Astrocyte of the hippocampus (primary cell): Measurements from ENCODE around the gene ITGB6.
"Not testable (repeated sequence)": the region's sequence is repeated elsewhere in the genome, so short reads cannot be mapped to it uniquely, and the experiment has no call there.

ENCODE experiments used
- DNase-seq: peaks from one replicate; pipeline ENCODE4 v3.0.0; 2011; ENCODE audit warnings: low read depth, low spot score

ITGB6 gene

DNA sequence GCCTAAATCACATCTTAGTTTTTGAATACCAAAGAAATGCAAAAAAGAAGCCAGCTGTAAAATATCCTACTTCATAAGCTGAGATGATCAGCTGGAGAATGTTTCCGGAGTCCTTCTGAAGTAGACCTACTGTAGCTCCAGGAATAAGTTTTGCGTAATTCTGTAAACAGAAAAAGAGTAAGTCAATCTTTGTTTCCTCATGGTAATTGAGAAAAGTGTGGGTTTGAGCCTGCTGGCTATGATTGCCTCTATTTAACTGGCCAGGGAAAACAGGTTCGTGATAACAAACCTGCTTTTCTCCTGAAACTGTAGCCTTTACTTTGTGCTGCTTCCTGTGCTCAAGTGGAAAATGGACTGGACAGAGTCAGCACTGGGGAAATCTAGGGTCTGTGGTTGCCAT lies 58.2 kb downstream of the ITGB6 start:
- DNase-seq, result no peak

DNA sequence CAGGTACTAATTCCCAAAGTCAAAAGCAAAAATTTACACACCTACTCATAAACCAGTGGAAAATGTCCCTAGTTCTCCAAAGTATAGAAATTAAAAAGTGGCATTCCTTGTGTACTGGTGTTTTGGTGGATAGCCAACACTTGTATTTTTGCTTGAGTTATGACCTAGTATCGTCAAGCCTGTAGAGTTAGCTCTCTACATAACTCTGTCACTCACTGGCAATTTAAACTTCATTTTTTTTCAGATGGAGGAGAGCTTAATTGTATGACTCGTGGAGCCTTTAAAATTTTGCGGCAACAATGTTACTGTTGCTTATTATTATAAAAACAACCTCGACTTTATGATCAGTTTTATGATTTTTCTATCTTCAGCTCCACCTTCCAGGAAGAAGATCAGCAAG lies 58.7 kb downstream of the ITGB6 start:
- DNase-seq, result no peak

DNA sequence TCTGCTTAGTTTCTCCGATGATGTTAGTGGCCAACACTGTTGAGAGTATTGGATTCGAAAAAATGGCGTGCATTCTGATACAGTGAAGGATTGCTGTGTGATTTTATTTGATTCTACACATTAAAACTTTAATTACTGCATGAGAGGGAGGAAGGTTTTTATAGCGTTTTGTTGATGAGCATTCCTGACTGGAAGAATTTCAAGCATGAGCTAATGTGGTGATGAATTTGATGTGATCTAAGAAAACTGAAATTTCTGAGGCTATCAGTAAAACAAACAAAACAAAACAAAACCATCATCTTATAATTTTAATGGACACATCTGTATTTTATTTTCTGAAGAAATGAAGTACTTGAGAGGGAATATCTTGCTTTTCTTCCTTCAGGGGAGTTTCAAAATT lies 59.6 kb downstream of the ITGB6 start:
- peak; percentile 32 for DNase-seq

DNA sequence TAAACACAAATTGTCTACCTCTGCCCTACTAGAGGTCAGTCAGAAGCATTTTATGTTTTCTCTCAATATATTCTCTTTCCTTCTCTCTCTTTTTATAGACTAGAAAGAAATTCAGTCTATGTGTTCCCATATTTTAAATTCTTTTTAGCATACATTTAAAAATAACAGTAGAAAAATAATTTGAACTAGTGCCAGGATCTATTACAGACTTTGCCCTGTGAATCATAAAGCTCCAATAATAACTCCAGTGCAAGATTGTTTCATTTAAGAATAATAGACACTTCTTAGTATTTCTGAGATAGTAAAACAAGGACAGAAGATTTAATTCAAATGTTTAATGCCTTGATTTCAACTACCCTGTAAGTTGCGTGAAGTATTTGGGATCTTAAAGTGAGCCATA lies 60.1 kb downstream of the ITGB6 start:
- DNase-seq, result no peak

DNA sequence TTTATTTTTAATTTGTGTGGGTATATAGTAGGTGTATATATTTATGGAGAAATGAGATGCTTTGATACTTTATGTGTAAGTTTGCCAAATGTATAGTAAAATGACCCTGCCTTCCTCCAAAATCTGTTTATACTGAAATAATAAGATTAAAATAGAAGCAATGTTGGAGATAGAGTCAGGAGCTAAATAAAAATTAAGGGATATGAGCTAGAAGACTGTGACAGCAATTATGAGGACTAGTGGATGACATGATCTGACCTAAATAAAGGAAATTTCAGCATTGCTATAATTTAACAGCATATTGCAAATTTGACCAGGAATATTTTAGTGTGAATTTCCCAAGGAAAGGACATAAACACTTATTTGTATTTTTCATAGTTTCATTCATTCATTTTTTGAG lies 60.7 kb downstream of the ITGB6 start:
- DNase-seq, result no peak

DNA sequence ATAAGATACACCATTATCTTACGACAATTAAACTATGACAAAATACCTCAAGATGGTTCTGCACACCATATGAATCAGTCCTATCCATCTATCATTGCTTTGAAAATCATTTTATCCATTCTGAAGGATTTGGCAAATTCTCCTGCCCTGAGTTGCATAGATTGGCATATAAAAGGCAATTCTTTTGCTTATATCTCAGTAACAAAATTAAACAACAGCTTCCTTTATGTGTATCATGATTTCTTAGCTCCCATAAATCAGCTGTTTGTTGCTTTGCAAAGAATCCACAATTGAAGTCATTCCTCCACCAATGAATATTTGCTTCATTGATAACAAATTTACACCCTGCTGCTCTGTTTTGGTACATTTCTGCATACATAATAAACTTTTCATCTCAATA lies 61.7 kb downstream of the ITGB6 start:
- no peak for DNase-seq

DNA sequence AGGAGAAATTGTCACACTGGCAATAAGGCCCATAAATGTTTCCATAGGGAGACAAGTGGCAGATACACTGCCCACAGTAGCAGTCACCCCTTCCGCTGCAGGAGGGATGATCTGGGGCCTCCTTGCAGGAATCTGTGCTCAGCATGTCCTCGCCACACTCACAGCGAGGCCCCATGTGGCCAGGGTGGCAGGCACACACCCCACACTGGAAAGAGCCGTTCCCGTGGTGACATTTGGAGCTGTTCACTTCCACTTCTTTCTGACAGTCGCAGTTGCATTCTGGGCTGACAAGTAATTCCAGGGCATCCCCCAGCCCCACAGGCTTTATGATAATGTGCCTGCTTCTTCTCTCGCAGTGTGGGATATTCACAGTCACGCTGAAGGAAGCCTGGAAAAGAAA lies 62.6 kb downstream of the ITGB6 start:
- no peak for DNase-seq

DNA sequence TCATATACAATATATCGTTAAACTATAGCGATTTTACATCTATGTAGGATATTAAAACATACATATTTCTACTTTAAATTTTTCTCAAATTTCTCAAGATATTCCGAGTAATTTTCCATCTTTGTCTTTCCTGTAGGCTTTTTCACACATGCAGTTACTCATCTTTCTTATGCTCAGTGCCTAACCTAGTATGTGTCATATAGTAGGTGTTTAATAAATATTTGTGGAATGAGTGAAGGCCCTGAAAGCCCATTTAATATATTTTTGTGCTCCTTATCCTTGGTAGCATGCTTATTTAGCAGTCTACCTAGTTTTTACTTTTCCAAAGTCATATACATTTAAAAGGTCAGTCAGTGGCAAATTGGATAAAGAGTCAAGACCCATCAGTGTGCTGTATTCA lies 67.3 kb downstream of the ITGB6 start:
- no peak for DNase-seq

DNA sequence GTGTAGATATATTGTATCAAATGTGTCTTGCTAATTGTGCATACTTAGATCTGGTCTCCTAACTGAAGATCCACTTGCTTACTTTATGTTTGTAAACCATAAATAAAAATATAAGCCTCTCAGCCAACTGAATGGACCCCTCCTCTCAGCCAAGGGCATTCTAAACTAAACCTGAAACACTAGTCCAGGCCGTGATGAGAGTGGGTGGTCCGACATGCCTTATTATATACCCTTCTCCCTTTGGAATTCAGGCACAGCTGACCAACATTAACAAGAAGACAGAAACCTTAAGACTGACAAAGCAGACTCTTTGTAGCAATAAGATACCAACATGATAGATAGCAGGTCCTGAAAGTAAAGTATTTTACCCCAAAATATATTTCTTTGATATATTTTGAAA lies 73.3 kb downstream of the ITGB6 start:
- no peak for DNase-seq

DNA sequence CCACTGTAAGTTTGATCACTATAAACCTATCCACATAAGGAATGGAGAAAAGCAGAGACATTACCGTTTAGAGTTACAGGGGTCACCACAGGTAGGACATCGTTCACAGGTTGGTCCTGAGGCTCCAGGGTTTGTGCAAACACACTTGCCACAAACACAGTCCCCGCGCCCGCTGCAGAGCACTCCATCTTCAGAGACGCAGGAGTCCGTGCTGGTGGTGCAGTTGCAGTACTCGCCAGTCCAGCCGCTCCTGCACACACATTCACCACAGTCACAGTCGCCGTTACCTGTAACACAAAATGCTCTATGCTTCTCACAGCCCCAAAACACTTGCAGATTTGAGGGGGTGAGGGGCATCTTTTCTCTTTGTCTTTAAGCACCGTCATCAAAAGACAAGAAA lies 73.8 kb downstream of the ITGB6 start:
- no peak for DNase-seq

DNA sequence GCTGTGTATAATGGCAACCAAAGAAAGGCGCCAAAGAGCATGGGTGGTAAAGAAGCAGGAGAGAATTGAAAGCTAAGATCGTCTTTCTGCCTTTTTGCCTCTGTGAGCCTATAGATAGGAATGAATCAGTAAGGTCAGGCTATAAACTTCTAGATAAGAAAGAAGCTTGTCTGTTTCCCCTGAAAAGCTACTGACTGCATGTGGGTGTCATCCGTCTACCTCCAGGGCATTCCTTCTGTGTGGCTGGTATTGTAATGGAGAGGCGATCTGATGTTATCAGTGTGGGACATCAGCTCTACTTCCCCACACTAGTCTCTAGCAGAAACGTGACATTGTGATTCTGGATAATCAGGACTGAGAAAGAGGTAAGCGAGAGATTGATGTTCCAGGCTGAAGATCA lies 74.2 kb downstream of the ITGB6 start:
- DNase-seq, result no peak

DNA sequence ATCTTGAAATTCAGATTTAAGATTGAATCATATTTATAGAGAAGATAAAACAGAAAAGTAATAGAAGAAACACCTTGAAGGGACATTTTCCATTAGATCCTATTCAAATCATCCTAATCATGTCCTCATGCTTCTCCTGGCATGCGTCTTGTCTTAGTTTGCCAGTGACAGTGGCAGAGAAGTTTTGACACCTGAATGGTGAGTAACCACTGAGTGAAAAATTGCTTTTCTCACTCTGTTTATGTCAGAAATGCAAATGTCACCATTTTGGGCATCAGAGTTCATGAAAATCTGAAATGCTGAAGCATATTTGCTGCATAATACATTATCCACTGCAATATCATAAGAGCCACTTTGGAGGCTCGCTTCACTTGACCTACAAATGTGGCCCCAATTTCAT lies 74.7 kb downstream of the ITGB6 start:
- no peak for DNase-seq

DNA sequence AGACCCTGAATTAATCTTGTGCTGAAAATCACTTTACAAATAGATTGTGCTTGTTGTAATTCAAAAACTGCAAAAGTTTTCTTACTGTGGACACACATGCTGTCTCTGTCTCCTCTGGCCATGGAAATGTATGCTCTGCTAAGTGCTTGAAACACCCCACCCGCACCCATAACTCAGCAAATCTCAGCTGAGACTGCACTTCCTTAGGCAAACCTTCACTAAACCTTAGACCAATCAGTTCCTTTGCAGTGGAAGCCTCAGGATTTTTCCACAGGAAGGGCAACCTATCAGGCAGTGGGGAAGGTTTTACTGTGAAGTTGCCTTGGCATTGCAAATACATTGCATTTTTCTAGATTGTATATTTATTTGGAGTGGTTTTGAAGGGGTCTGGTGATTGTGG lies 75.5 kb downstream of the ITGB6 start:
- DNase-seq, result no peak

DNA sequence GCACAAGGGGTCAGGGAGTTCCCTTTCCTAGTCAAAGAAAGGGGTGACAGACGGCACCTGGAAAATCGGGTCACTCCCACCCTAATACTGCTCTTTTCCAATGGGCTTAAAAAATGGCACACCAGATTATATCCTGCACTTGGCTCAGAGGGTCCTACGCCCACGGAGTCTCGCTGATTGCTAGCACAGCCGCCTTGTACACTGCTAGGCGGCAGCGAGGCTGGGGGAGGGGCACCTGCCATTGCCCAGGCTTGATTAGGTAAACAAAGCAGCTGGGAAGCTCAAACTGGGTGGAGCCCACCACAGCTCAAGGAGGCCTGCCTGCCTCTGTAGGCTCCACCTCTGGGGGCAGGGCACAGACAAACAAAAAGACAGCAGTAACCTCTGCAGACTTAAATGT lies 85.4 kb downstream of the ITGB6 start:
- DNase-seq, result not testable (repeated sequence)

DNA sequence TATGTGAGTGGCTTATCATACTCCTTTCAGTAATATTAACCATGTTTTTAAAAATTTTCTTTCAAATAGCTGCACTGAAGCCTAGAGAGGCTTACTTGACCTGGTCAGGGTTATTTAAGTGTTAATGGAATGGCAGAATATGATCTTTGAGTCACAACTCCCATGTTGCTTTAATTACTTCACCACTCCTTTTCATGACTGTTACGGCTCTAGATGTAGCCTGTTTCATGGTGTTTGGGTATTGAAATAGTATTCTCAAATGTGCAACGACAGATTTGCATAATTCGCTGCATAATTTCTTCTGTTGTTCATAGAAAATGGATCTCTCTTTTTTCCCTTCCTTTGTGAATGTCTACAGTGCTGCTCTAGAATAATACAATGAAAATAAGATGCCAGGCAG lies 86.1 kb downstream of the ITGB6 start:
- DNase-seq, result no peak

DNA sequence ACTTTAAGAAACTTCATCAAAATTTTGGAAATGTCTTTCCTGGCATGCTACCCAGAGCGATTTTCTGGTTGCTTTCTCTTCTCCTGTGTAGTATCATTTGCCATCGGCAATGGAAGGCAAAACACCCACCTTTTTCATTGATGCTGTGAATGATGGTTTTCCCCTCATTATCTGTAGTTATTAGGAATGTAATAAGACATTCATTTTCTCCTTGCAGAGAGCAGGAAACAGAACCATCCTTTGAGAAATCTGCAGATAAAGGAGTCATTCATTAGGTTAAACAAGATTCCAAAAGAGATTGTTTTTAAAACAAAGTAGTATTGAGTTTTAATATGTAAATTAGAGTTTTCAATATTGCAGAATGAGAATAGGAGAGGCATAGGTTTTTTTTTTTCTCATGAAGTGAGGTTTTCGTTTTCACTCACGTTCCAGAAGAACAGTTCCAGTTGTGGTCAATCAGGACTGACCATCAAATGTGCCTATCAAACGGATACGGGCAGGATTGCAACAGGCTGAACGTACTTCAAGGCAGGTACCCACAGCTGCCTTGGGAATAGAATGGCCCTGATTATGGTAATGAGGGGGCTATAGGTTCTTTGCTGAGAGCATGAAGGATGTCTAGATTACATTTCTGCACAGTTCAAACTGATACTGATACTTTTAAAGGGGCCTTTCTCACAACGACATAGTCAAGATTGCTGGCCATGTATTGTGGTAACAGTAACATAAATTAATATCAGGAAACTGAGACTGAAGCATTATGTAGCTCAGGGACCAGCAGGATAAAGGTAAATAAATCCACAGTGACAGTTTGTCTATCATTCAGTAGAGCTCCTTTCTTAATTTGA lies 87.9 kb downstream of the ITGB6 start:
- no peak for DNase-seq

DNA sequence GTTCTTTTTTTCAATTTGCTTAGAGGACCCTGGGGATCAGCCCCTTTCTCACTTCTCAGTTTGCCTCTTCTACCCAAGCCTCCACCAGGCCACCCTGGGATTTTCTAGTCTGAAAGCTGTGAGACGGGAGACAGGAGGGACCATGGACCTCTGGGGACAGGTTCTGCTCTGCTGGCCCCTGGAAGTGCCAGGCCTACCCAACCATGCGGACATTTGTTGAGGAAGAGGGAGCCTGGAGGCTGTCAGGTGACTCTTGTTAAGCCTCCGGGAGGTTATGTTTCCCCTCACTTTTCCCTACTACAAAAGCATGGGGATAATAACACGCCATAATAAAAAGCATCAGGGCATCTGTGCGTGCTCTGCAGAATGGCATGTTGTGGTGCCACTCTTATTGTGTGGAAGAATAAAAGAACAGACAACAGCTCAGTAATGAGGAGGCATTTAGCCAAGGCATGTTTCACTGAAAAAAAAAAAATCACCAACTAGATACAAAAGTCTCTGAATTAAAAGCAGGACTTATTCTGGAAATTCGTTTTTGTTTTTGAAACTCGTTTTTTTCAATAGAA lies 89.3 kb downstream of the ITGB6 start:
- peak; percentile 31 for DNase-seq

DNA sequence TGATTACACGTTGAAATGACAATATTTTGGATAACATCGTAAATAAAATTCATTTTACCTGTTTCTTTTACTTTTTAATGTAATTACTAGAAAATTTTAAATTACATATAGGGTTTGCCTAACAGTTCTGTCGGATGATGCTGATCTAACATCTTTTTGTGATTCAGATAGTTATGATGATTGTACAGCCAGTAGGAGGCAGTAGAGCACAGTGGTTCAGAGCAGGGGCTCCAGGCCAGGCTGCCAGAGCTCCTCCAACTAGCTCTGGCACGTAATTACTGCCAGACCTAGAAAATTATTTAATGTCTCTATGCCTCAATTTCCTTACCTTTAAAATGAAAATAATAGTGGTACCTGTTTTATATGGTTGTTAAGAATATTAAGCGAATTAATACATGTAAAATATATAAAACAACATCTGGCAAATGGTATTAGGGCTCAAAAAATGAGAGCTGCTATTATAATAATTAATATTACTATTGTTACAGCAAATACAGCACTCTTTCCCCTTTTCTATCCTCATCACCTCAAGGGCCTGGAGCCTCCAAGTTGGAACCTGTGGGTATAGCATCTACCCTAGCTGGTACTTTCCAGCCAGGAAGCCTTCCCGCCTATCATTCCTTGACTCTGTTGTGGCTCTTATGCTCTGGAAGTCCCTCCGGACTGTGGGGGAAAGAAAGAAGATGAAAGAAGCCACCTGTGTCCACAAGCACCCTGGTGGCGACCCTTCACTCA lies 90.0 kb downstream of the ITGB6 start:
- peak; percentile 93 for DNase-seq

DNA sequence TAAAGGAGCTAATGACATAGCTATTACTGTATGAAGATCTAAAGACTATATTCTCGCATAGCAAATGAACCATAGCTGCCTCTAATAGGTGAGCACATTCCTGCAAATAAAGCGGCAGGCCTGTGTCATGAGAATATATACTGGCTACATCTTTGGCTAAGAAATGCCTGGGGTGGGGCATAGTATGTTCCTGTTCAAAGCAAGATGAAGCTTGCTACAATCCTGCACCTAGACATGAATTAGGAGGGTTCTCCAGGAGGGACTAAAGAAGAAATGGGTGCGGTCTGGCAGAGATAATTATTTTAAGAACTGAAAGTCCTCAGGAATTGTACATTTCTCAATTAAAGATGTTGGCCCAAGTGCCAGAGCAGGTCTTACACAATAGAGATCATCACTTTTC lies 90.8 kb downstream of the ITGB6 start:
- DNase-seq, result no peak

DNA sequence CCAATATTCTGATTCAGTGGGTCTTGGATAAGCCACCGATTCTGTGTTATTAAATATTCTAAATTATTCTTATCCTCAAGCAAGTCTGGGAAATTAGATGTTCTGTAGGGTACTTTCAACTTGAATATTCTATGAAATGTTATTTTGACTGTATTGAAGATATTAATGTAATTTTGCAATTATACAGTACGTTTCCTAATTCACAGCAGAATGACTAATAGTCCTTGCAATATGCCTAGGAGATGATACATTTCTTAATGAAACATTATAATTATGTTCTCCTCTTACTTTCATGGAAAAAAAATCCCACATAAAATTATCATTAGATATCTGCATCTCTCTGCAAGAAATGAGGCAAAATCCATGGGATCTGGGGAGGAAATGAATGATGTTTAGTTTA lies 91.4 kb downstream of the ITGB6 start:
- no peak for DNase-seq

DNA sequence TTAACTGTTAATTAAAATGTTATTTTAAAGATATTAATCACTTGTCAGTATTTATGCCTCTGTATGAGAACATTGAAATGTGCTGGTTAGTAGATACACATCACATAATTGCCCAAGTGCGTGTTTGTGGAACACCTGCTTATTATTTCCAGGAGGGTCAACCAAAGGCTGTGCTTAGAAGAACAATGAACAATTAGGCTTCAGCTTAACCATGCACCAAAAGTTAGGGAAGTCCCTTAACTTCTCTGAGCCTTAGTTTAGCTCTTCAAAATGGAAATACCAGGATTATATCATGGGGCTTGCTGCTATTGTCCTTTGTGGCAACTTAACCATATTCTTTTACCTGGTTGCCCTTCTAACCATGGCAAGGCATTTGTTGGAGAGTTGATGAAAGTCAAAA lies 94.7 kb downstream of the ITGB6 start:
- DNase-seq, result no peak

DNA sequence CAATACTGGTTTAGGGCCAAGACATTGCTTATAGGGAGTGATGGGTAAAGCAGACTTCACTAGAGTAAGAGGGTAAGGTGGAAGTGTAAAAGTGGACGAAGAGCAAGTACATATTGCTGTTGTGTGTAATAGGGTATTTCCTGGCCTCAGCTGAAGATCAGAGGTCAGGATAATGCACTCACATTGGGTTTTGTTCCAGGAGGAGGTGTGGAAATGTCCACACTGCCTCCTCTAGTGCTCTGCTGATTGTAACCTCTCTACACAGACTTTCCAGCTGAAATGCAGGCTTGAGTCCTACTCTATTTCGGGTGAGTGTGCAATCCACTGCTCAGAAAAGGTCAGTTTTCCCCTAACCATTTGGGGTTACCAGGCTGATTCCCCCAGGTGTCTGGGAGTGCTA lies 96.0 kb downstream of the ITGB6 start:
- no peak for DNase-seq

DNA sequence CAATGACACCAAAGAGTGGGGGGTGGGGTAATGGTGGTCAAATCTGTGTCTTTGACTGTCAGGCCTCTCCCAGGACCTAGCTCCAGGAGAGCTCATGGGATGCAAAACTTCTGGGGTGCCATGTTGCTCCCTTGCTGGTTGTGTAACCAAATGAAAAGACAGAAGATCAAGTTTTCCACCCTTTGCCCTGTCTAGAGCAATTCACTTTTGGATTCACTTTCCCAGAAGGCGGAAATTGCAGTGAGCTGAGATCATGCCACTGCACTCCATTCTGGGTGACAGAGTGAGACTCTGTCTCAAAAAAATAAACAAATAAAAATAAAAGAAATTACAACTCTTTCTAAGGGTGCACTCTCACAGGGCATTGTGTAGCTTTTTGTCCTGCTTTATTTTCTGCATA lies 102.7 kb downstream of the ITGB6 start:
- DNase-seq, result no peak
